Measurements from ENCODE around the gene STAC. TPM values are rescaled to one million over a fixed set of nuclear protein-coding genes. Genes with fewer than 3 reads are reported as not detected.

STAC gene
- total and polyA plus RNA-seq, 10 of the 15 experiments (the other 5 are each of a cell fraction or from before 2014, with no cell fraction given), result 0.07 TPM; not detected in 9

- 29% methylated on average over 6 of the region's 6 CpGs for WGBS (ENCODE audit: insufficient coverage, insufficient replicate concordance, low lambda C conversion rate, missing lambda C conversion rate)
- RAD21 ChIA-PET (ENCODE audit: unreplicated experiment), result no interaction called here
- Histone ChIP-seq H3K79me2 (ENCODE audit: control insufficient read depth, insufficient read depth, low read length) (no peaks in the 10 kb centered on the region), H3K9me3 (replicated peaks; ENCODE audit: control insufficient read depth, insufficient read depth, low read length) (no peaks in the 10 kb centered on the region), H4K20me1 (ENCODE audit: control insufficient read depth, insufficient read depth) (no peaks in the 10 kb centered on the region), H3K4me2 (ENCODE audit: control insufficient read depth, insufficient read depth) (no peak overlapping the region), H3K4me3 (no peak overlapping the region), H3K9ac (ENCODE audit: control insufficient read depth, insufficient read depth, low read length) (no peak overlapping the region), H3K27ac (ENCODE audit: control insufficient read depth, insufficient read depth) (no peak overlapping the region), H2AFZ (ENCODE audit: control insufficient read depth, low read depth, low read length) (no peak overlapping the region), H3K27me3 (replicated peaks in 1 of 2; ENCODE audit: control insufficient read depth in 2 of 2, insufficient read depth in 2 of 2, low read length in 1 of 2) (no peaks in the 10 kb centered on the region), H3K36me3 (ENCODE audit: control insufficient read depth in 2 of 2, insufficient read depth in 2 of 2, low read length in 1 of 2) (no peaks in the 10 kb centered on the region), H3K4me1 (ENCODE audit: control insufficient read depth, insufficient read depth, low read length) (no peaks in the 10 kb centered on the region)
- intact Hi-C loops (cut with micrococcal nuclease; ENCODE audit: unreplicated experiment) (no loop called here), in situ Hi-C loops (cut with MboI) (no loop called here)
- BruUV-seq (replicated peaks), result no TSS peak
- ATAC-seq (no peak), DNase-seq (ENCODE audit: low read depth, low spot score) (no peak), FAIRE-seq (no peak)
- TF ChIP-seq PKNOX1 (IDR thresholded peaks at IDR 0.05) (no peak), TCF3 (IDR thresholded peaks at IDR 0.05; ENCODE audit: borderline replicate concordance, insufficient read depth, low read depth, low read length) (no peak), EP300 (IDR thresholded peaks at IDR 0.05; ENCODE audit: borderline replicate concordance in 1 of 2, control insufficient read depth in 1 of 2, low read depth in 2 of 2, low read length in 2 of 2) (no peak), TARDBP (IDR thresholded peaks at IDR 0.05; ENCODE audit: borderline replicate concordance) (no peak), NFYA (IDR thresholded peaks at IDR 0.05; ENCODE audit: borderline replicate concordance, low read depth, low read length) (no peak), SP1 (IDR thresholded peaks at IDR 0.05; ENCODE audit: low read depth, low read length) (no peak), NR2C1 (IDR thresholded peaks at IDR 0.05) (no peak), POU2F2 (IDR thresholded peaks at IDR 0.05; ENCODE audit: borderline replicate concordance, low read depth, low read length) (no peak), SUPT20H (IDR thresholded peaks at IDR 0.05; ENCODE audit: borderline replicate concordance, control insufficient read depth, low read depth, low read length) (no peak), SMAD5 (IDR thresholded peaks at IDR 0.05; ENCODE audit: low read depth) (no peak), BMI1 (IDR thresholded peaks at IDR 0.05; ENCODE audit: borderline replicate concordance) (no peak), EZH2 (IDR thresholded peaks at IDR 0.05; ENCODE audit: borderline replicate concordance, control insufficient read depth, low read depth, low read length) (no peak), MYC (IDR thresholded peaks at IDR 0.05; ENCODE audit: insufficient read depth, insufficient read length, insufficient replicate concordance, low read length, severe bottlenecking) (no peak), CREM (IDR thresholded peaks at IDR 0.05; ENCODE audit: low read depth) (no peak), SRF (IDR thresholded peaks at IDR 0.05; ENCODE audit: low read depth in 2 of 2, low read length in 2 of 2) (no peak), NR2C2 (IDR thresholded peaks at IDR 0.05; ENCODE audit: borderline replicate concordance, control insufficient read depth, insufficient read length, low read depth) (no peak), RELB (IDR thresholded peaks at IDR 0.05; ENCODE audit: low read depth) (no peak), NKRF (conservative IDR thresholded peaks at IDR 0.05) (no peak)
- POLR2A ChIA-PET, result no interaction called here
- SMC1A ChIA-PET (ENCODE audit: uncharacterized antibody, unreplicated experiment), result no interaction called here
- CTCF ChIA-PET, result no interaction called here
These were observed 96.1 kb downstream of the STAC start for GRCh38 chr3:36476286-36476942.
